GM21447 (cell line): ENCODE results near the gene PITPNB.

Source experiments
- ATAC-seq: cut with Tn5 transposase; IDR thresholded peaks from one replicate; pipeline ENCODE4 v1.9.1; 2021; ENCODE audit not compliant: unreplicated experiment

The PITPNB gene

DNA sequence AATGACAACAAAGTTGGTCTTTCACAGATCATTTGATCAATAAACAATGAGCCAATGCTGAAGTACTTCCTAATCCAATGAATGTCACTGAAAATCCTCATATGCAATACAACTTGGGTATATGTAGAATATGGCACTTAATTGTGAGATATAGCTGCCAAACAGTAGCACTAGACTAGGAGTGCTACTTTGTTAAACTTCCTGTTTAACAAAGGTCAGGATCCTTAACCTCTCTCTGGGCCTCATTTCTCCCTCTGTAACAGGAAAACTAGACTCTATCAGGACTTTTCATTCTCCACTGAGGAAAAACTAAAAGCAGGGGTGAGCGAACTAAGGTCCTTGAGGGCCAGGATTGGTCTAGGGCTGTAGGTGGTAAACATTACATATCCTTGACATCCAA is 56.1 kb downstream of the PITPNB start:
- no peak for ATAC-seq

DNA sequence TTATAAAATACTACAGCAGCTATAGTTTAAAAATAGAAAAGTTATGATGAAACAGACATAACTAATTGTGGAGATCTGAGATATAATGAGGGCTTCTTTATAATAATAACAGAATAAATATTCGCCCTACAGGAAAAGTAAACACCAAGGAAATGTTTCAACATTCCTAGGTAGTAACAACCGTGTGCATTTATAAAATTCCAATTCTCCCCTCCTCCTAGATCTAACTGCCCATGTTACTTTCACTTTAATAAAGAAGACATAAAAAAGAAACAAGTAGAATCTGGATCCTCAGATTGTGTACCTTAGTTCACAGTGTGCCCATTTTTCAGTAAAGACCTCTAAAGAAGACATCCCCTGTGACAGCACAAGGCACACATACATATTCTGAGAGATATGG is 59.7 kb downstream of the PITPNB start:
- no peak for ATAC-seq

DNA sequence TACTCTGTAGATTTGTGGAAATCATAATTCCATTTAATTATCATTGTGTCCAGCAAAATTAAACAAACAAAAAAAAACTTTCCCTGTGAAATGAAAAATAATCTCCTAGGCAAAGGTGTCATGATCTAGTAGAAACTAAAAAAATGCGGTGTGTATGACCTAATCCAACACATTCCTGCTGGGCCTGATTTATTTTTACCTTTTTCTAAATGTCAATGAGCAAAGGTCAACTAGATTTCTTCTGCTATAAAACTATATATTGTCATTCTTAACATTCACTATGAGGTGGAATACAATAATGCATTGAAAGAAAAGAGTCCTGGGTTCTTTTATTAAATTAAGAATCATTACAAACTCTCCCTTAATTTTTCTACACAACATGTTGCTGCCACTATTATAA is 60.4 kb downstream of the PITPNB start:
- no peak for ATAC-seq

DNA sequence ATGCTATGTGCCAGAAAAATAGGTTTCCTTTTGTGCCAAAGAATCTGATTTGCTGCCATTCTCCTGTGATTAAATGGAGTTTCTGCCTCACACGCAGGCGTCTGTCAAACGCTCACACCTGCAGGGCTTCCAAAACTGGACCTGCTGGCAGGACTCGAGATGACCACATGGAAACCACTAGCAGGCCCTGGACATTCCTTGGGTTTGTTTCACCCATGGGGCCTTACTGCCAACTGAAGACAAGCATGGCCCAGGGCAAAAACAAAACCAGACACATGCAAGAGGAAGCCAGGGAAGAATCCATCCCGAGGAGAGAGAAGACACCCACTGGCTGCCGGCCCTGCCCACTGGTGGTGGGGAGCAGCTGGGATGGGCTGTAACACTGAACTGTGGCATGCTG is 61.6 kb downstream of the PITPNB start:
- no peak for ATAC-seq

DNA sequence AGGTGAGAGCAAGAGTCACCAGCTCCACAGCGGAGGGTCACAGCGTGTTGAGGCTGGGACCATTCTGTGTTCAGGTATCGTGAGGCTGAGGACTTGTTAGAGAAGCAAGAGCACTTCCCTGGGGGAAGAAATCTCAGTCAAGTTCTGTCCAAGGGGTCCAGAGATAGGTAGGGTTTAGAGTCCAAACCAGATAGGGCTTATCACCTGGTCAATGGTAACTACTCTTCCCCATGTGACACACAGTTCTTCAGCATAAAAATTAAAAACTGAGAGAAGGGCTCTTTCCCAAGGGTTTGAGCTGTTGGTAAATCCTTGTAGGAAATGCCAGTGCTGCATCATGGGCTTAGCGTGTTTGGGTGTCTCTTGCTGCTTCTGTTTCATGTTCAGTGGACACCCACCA is 62.7 kb downstream of the PITPNB start:
- no peak for ATAC-seq

DNA sequence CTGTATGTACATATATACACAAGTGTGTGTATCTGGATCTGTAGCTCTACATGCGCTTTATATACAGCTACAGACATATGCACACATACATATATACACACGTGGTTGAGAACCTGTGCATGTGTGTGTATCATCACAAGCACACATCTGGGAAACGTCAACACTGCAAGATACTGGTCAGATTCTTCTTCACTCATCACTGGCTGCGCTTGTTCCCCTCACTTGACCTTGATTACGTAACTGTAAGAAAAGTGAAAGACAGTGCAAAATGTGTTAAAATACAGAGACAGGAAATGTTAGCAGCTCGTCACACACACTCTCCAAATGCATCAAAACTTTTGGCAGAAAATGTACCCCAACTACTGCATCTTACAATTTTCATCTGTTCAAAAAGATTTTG is 65.6 kb downstream of the PITPNB start:
- ATAC-seq: no peak

DNA sequence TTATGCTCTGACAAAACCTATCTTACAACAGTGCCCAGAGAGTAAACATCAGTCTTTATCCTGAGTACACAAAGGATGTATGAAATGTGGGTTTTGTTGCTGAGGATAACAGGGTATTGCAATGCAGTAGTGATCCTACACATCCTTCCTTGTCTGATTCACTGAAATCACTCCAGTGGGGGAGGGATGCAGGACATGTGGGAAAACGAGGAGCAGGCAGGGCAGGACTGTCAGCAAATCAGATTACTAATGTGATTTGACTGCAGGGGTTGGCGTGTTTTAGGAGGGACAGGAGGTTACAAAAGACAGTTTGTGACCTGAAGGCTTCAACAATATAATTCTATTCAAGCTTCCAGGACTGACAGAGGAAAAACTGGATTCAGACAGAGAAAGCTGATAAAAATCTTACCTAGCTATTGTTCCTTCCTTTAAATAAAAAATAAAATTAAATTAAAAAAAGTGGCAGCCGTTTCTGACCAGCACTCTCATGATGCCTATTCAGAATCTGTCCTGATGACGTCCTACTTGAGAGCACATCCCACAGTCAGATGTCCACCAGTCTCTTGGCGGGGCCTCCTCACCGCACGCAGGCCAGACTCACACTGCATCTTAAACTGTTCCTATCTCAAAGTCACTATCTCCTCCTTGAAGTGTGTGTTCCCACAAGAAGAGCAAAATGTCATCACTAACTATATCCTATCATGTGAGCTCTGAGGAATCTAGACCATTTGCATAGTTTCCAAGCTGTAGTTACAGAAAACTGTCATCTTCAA is 66.9 kb downstream of the PITPNB start:
- ATAC-seq: no peak

GRCh38 chr22:27850000-27850521 is 69.0 kb downstream of the PITPNB start:
- no peak for ATAC-seq

DNA sequence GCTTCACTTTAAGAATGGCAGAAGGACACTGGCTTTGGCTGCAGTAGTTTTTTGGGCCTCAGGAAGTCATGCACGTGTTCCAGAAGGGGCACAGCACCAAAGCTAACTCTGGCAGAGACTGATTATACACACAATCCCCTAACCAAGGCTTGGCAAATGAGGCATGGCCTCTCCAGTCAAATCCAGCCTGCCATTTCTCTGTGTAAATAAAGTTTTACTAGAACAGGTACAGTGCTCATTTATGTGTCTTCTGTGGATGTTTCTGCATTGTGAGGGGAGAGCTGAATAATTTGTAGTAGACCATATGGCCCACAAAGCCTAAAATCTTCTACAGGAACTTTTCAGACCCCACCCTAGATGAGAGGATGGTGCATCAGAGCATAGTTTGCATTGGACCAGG is 71.1 kb downstream of the PITPNB start:
- no peak for ATAC-seq

DNA sequence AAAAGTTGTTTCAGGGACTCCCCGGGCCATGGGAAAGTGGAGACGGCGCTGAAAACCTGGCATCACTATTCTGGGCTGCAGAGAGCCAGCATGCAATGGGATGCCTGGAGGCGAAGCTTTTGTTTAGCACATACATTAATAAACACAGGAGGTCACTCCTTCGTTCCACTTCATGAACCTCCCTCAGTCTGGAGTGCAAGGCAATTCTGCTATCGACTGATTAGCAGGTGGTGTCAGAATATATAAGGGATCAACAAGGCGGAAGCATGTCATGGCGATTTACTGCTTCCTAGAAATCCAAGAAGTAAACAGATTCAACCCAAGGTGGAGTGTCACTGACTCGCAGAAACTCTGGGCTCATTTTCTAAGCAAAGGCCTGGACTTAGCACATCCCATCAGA is 72.1 kb downstream of the PITPNB start:
- ATAC-seq: no peak

GRCh38 chr22:27846248-27846757 is 72.8 kb downstream of the PITPNB start:
- ATAC-seq: no peak

GRCh38 chr22:27845644-27846043 is 73.4 kb downstream of the PITPNB start:
- ATAC-seq: no peak

DNA sequence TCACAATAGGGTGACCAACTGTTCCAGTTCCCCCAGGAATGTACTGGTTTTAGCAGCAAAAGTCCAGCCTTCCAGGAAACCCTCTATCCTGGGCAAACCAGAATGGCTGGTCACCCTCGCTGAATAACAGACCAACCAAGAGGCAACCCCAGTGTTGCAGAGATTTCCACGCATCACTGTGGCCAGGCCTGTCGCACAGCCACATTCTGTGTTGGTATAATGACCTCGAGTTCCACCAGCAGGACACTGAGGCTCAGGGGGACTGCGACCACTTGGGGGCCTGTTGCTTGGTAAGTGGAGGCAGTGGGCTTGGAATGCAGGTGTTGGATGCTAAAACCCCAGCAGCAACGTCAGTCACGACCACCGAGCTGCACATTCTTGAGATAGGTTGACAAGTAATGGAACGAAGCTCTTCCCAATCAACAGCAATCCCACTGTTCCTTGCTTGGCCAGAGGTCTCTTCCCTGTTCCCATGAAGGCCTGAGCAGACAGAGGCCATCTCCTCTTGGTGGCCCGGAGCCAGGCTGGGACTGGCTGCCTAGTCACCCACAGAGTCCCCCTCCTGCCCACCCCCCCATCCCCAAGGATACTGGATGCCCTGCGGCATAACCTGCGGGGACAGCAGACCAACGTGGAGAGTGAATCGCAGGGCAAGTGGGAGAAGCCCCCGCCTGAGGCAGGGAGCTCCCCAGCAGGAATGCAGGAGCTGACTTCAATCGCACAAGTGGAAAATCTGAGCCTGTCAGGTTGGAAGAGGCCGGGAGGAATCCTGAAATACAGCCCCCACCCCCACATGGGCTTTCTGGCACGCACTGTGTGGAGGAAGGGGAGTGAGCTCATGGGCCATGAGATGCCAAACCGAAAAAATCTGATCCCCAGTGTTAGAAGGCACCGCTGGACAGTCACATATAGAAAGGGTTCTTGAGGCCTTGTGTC is 74.1 kb downstream of the PITPNB start:
- no peak for ATAC-seq

- no peak for ATAC-seq
These were observed 74.8 kb downstream of the PITPNB start for GRCh38 chr22:27844256-27844655.

DNA sequence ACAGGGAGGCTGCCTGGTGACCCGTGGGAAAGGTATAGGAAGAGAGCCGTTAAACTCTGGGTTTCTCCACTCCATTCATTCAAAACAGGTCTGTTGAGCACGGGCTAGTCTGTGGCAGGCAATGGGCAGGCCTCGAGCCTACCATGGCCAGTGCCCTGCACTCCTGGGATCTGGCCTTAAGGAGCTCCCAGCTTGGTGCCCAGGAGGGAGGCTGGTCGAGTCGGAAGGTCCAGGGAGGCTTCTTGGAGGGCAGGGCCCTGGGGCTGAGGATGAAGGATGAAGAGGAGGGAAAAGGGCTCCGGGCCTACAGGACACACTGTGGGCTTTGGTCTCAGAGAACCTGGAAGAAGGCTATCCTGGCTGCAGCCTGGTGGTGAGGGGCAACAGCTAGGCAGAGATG is 75.6 kb downstream of the PITPNB start:
- no peak for ATAC-seq

DNA sequence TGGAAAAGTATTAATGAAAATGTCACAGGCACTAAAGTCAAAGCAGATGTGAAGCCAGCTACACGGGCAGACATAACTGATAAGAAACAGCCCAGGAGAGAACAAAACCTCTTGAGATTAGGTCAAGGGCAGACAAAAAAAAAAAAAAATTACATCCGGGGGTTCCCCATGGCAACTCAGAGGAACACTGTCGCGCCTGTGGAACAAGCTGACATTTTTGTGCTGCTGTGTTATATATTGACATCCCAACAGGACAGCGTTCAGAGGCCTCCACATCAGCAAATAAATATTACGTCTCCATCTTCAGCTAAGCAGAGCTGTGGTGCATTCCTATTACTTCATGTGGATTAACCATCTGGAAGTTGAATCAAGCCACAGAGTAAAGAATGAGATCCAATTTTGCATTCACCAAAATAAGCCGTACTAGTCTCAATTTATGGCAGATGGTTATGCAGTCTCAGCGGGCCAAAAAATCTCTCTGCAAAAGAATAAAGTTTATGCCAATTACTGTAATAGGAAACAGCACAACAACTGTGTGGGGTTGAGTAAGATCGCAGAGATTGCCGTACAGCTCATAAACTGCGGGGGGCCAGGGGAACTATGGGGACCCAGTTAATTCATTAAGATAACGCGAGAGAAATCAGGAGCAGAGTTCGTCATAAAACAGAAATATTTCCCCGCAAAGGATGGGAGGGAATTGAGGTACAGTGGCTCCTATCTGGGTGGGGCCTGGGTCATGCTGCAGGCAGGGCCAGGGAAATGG is 76.2 kb downstream of the PITPNB start:
- no peak for ATAC-seq

DNA sequence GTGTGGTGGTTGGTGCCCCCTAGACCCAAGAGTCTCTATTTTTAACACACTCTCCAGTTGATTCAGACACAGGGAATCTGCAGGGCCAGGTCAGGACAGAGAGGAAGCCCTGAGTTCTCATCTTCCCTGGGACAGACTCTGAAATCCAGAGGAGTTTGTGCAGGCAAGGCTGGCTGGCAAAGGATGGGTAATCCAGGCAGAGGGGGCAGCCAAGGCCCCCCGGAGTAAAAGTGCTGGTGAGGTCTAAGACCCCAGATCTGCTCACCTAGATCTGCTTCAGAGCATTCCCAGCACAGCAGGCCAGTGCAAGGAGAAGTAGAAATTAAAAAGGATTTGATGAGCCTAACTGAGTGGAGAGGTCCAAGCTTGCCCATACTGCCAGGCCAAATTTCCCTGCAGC is 76.9 kb downstream of the PITPNB start:
- no peak for ATAC-seq

- no peak for ATAC-seq
These were observed 78.6 kb downstream of the PITPNB start for GRCh38 chr22:27840436-27840835.

- ATAC-seq: no peak
These were observed 79.9 kb downstream of the PITPNB start for GRCh38 chr22:27839057-27839660.

DNA sequence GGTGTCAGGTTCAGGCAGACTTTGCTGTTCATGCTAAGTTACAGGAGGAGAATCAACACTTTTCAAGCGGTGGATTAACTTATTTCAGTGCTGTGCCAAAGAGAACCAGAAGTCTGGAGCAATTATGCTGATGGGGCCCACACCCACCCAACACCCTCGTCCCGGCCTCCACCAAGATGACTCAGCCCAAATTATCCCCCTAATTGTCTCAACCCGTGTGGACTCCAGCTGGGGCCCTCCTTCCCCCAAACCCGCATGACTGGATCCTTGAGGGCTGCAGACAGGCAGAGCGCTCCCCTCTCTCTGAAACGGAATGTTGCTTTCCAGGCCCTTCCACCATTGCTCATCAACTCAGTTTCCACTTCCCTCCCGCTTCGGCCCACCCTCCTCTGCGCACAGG is 82.9 kb downstream of the PITPNB start:
- no peak for ATAC-seq

- ATAC-seq: no peak
These were observed 83.6 kb downstream of the PITPNB start for GRCh38 chr22:27835446-27835845.
